ENCODE measurements around the gene SP110. TPM values are rescaled to one million over a fixed set of nuclear protein-coding genes. Genes with fewer than 3 reads are reported as not detected.
"Not testable (repeated sequence)": the region's sequence is repeated elsewhere in the genome, so short reads cannot be mapped to it uniquely, and the experiment has no call there.

SP110 gene
- total and polyA plus RNA-seq, 2 donors = 17.6 to 32.0 TPM

- DNase-seq (ENCODE audit: extremely low spot score) = no peak
- Histone ChIP-seq H3K4me3 (ENCODE audit: low read depth, low read length) (no peak overlapping the region), H3K36me3 (ENCODE audit: insufficient read depth) (no peaks in the 10 kb centered on the region), H3K4me1 (ENCODE audit: insufficient read depth) (no peaks in the 10 kb centered on the region), H3K27ac (ENCODE audit: low read depth) (no peak overlapping the region)
- WGBS = 85% methylated on average over 3 of the region's 3 CpGs
Observed at GRCh38 chr2:230234845-230235244, 15.1 kb upstream of the SP110 start.

GRCh38 chr2:230234122-230234722 is 14.4 kb upstream of the SP110 start:
- 78% methylated on average over 3 of the region's 3 CpGs for WGBS
- Histone ChIP-seq H3K36me3 (ENCODE audit: insufficient read depth) (no peaks in the 10 kb centered on the region), H3K4me3 (ENCODE audit: low read depth, low read length) (no peak overlapping the region), H3K27ac (ENCODE audit: low read depth) (no peak overlapping the region), H3K4me1 (ENCODE audit: insufficient read depth) (no peaks in the 10 kb centered on the region)
- DNase-seq (ENCODE audit: extremely low spot score) = no peak

GRCh38 chr2:230231251-230231650 is 11.5 kb upstream of the SP110 start:
- WGBS = 65% methylated on average over 3 of the region's 3 CpGs
- no peaks in the 10 kb centered on the region for H3K4me1 ChIP-seq (ENCODE audit: insufficient read depth)
- no peak overlapping the region for H3K27ac ChIP-seq (ENCODE audit: low read depth)
- no peak overlapping the region for H3K4me3 ChIP-seq (ENCODE audit: low read depth, low read length)
- no peaks in the 10 kb centered on the region for H3K36me3 ChIP-seq (ENCODE audit: insufficient read depth)
- DNase-seq (ENCODE audit: extremely low spot score) = no peak

- 91% methylated on average over 2 of the region's 2 CpGs for WGBS
- Histone ChIP-seq H3K4me1 (ENCODE audit: insufficient read depth) (no peaks in the 10 kb centered on the region), H3K36me3 (ENCODE audit: insufficient read depth) (no peaks in the 10 kb centered on the region), H3K27ac (ENCODE audit: low read depth) (no peak overlapping the region), H3K4me3 (ENCODE audit: low read depth, low read length) (no peak overlapping the region)
- DNase-seq (ENCODE audit: extremely low spot score) = no peak
Observed at GRCh38 chr2:230230496-230231200, 10.9 kb upstream of the SP110 start.

GRCh38 chr2:230230087-230230486 is 10.3 kb upstream of the SP110 start:
- H3K4me3 ChIP-seq (ENCODE audit: low read depth, low read length) = no peak overlapping the region
- WGBS = 85% methylated on average over 3 of the region's 3 CpGs
- no peaks in the 10 kb centered on the region for H3K36me3 ChIP-seq (ENCODE audit: insufficient read depth)
- no peaks in the 10 kb centered on the region for H3K4me1 ChIP-seq (ENCODE audit: insufficient read depth)
- no peak overlapping the region for H3K27ac ChIP-seq (ENCODE audit: low read depth)
- no peak for DNase-seq (ENCODE audit: extremely low spot score)

GRCh38 chr2:230227216-230227615 is 7.4 kb upstream of the SP110 start:
- no peak for DNase-seq (ENCODE audit: extremely low spot score)
- H3K4me3 ChIP-seq (ENCODE audit: low read depth, low read length) = no peak overlapping the region
- H3K4me1 ChIP-seq (ENCODE audit: insufficient read depth) = no peaks in the 10 kb centered on the region
- H3K27ac ChIP-seq (ENCODE audit: low read depth) = no peak overlapping the region
- WGBS = 90% methylated on average over 3 of the region's 3 CpGs
- no peaks in the 10 kb centered on the region for H3K36me3 ChIP-seq (ENCODE audit: insufficient read depth)

- H3K27ac ChIP-seq (ENCODE audit: low read depth) = no peak overlapping the region
- DNase-seq (ENCODE audit: extremely low spot score) = no peak
- no peaks in the 10 kb centered on the region for H3K36me3 ChIP-seq (ENCODE audit: insufficient read depth)
- H3K4me3 ChIP-seq (ENCODE audit: low read depth, low read length) = no peak overlapping the region
- 89% methylated on average over 4 of the region's 4 CpGs for WGBS
- no peaks in the 10 kb centered on the region for H3K4me1 ChIP-seq (ENCODE audit: insufficient read depth)
Observed at GRCh38 chr2:230226051-230226551, 6.3 kb upstream of the SP110 start.

GRCh38 chr2:230225486-230225885 is 5.7 kb upstream of the SP110 start, which contains the start of gene SP140:
SP140 (plus strand) TSS chr2:230225736; CDS start chr2:230225845, 109 bp downstream.
- Histone ChIP-seq H3K36me3 (ENCODE audit: insufficient read depth) (no peaks in the 10 kb centered on the region), H3K4me3 (ENCODE audit: low read depth, low read length) (no peak within 1 kb of the TSS), H3K27ac (ENCODE audit: low read depth) (peak within 1 kb of the TSS; percentile 14), H3K4me1 (ENCODE audit: insufficient read depth) (no peaks in the 10 kb centered on the region)
- no peak for DNase-seq (ENCODE audit: extremely low spot score)
- WGBS = 77% methylated on average over 8 of the region's 8 CpGs

- DNase-seq (ENCODE audit: extremely low spot score) = no peak
- Histone ChIP-seq H3K36me3 (ENCODE audit: insufficient read depth) (no peaks in the 10 kb centered on the region), H3K27ac (ENCODE audit: low read depth) (no peak overlapping the region), H3K4me1 (ENCODE audit: insufficient read depth) (no peaks in the 10 kb centered on the region), H3K4me3 (ENCODE audit: low read depth, low read length) (no peak overlapping the region)
Observed at GRCh38 chr2:230224458-230224857, 4.7 kb upstream of the SP110 start.

- not testable (repeated sequence) for DNase-seq (ENCODE audit: extremely low spot score); H3K4me1 ChIP-seq (ENCODE audit: insufficient read depth); H3K36me3 ChIP-seq (ENCODE audit: insufficient read depth); H3K4me3 ChIP-seq (ENCODE audit: low read depth, low read length); H3K27ac ChIP-seq (ENCODE audit: low read depth)
- 87% methylated on average over 4 of the region's 4 CpGs for WGBS
Observed at GRCh38 chr2:230222829-230223228, 3.0 kb upstream of the SP110 start.

GRCh38 chr2:230221493-230221892 is 1.7 kb upstream of the SP110 start:
- H3K4me3 ChIP-seq (ENCODE audit: low read depth, low read length) = no peak overlapping the region
- no peak for DNase-seq (ENCODE audit: extremely low spot score)
- whole genome bisulfite sequencing = 97% methylated on average over 4 of the region's 4 CpGs
- H3K4me1 ChIP-seq (ENCODE audit: insufficient read depth) = no peaks in the 10 kb centered on the region
- H3K27ac ChIP-seq (ENCODE audit: low read depth) = no peak overlapping the region
- no peaks in the 10 kb centered on the region for H3K36me3 ChIP-seq (ENCODE audit: insufficient read depth)

GRCh38 chr2:230220347-230220969 is 674 bp upstream of the SP110 start:
- Histone ChIP-seq H3K36me3 (ENCODE audit: insufficient read depth) (no peaks in the 10 kb centered on the region), H3K27ac (ENCODE audit: low read depth) (peak overlapping the region; percentile 69), H3K4me3 (ENCODE audit: low read depth, low read length) (peak overlapping the region; percentile 80), H3K4me1 (ENCODE audit: insufficient read depth) (no peaks in the 10 kb centered on the region)
- DNase-seq (ENCODE audit: extremely low spot score) = no peak
- 96% methylated on average over 1 of the region's 1 CpG for WGBS

- no peaks in the 10 kb centered on the region for H3K4me1 ChIP-seq (ENCODE audit: insufficient read depth)
- no peak for DNase-seq (ENCODE audit: extremely low spot score)
- WGBS = 49% methylated on average over 2 of the region's 2 CpGs
- H3K36me3 ChIP-seq (ENCODE audit: insufficient read depth) = no peaks in the 10 kb centered on the region
- no peak overlapping the region for H3K4me3 ChIP-seq (ENCODE audit: low read depth, low read length)
- no peak overlapping the region for H3K27ac ChIP-seq (ENCODE audit: low read depth)
Observed at GRCh38 chr2:230218421-230218820, 1.4 kb downstream of the SP110 start.

- H3K4me1 ChIP-seq (ENCODE audit: insufficient read depth) = no peaks in the 10 kb centered on the region
- no peaks in the 10 kb centered on the region for H3K36me3 ChIP-seq (ENCODE audit: insufficient read depth)
- H3K27ac ChIP-seq (ENCODE audit: low read depth) = no peak overlapping the region
- DNase-seq (ENCODE audit: extremely low spot score) = no peak
- 86% methylated on average over 3 of the region's 3 CpGs for WGBS
- H3K4me3 ChIP-seq (ENCODE audit: low read depth, low read length) = no peak overlapping the region
Observed at GRCh38 chr2:230217424-230217823, 2.4 kb downstream of the SP110 start.

All from urinary bladder (tissue), 4 donors.